GM18498 (cell line): Measurements from ENCODE around the gene PRKAG2.

Experiments
- ATAC-seq: cut with Tn5 transposase; IDR thresholded peaks from one replicate; pipeline ENCODE4 v1.9.1; 2021; ENCODE audit warnings: mild to moderate bottlenecking, moderate library complexity; ENCODE audit not compliant: unreplicated experiment

Gene PRKAG2

GRCh38 chr7:151821226-151821625 is 55.7 kb downstream of the PRKAG2 start:
- no peak for ATAC-seq

- ATAC-seq = no peak
Measured at GRCh38 chr7:151820491-151821105, 56.3 kb downstream of the PRKAG2 start.

- no peak for ATAC-seq
Measured at GRCh38 chr7:151819866-151820265, 57.0 kb downstream of the PRKAG2 start.

- no peak for ATAC-seq
Measured at GRCh38 chr7:151818674-151819519, 58.0 kb downstream of the PRKAG2 start.

GRCh38 chr7:151817981-151818673 is 58.8 kb downstream of the PRKAG2 start:
- ATAC-seq = no peak

GRCh38 chr7:151817315-151817690 is 59.6 kb downstream of the PRKAG2 start:
- ATAC-seq = no peak

- ATAC-seq = no peak
Measured at GRCh38 chr7:151816562-151817314, 60.2 kb downstream of the PRKAG2 start.

GRCh38 chr7:151815419-151815818 is 61.5 kb downstream of the PRKAG2 start:
- no peak for ATAC-seq

GRCh38 chr7:151814400-151815009 is 62.4 kb downstream of the PRKAG2 start:
- ATAC-seq = no peak

GRCh38 chr7:151813997-151814396 is 62.9 kb downstream of the PRKAG2 start:
- no peak for ATAC-seq

GRCh38 chr7:151813445-151813844 is 63.5 kb downstream of the PRKAG2 start:
- ATAC-seq = no peak

GRCh38 chr7:151812967-151813366 is 63.9 kb downstream of the PRKAG2 start:
- no peak for ATAC-seq

- ATAC-seq = no peak
Measured at GRCh38 chr7:151810441-151811232, 66.3 kb downstream of the PRKAG2 start.

- no peak for ATAC-seq
Measured at GRCh38 chr7:151809864-151810170, 67.1 kb downstream of the PRKAG2 start.

GRCh38 chr7:151809146-151809863 is 67.6 kb downstream of the PRKAG2 start:
- ATAC-seq = no peak

GRCh38 chr7:151808400-151809145 is 68.3 kb downstream of the PRKAG2 start:
- no peak for ATAC-seq

- no peak for ATAC-seq
Measured at GRCh38 chr7:151807846-151808245, 69.1 kb downstream of the PRKAG2 start.

GRCh38 chr7:151806952-151807775 is 69.8 kb downstream of the PRKAG2 start:
- ATAC-seq = no peak
